ENCODE measurements around the gene DYNC2LI1. TPM values are rescaled to one million over a fixed set of nuclear protein-coding genes. Genes with fewer than 3 reads are reported as not detected.

Gene DYNC2LI1
- total and polyA plus RNA-seq, 2 of the 8 experiments (the other 6 are each of a cell fraction or from before 2014, with no cell fraction given) = 3.9 to 7.6 TPM

GRCh38 chr2:43731211-43731610, 42.6 kb upstream of the DYNC2LI1 start (continued):
- TF ChIP-seq CTCF (IDR thresholded peaks at IDR 0.05; ENCODE audit: control extremely low read depth in 1 of 3, insufficient read depth in 1 of 3, low read depth in 1 of 3, low read length in 3 of 3) = no peak
- no peak for TF ChIP-seq YY1 (IDR thresholded peaks at IDR 0.05; ENCODE audit: low read depth, low read length)
- no peak for TF ChIP-seq SUZ12 (IDR thresholded peaks at IDR 0.05; ENCODE audit: low read length)
- no peak for TF ChIP-seq BCL11A (IDR thresholded peaks at IDR 0.05; ENCODE audit: low read depth in 2 of 2, low read length in 2 of 2)
- TF ChIP-seq CBX8 (IDR thresholded peaks at IDR 0.05; ENCODE audit: borderline replicate concordance, low read depth, low read length) = no peak
